ENCODE results near the gene KCNMA1.

KCNMA1 gene

GRCh38 chr10:77021966-77022490 lies 615.6 kb downstream of the KCNMA1 start:
- DNase-seq (ENCODE audit: low read depth in 2 of 2): no peak

GRCh38 chr10:77020426-77021040 lies 617.1 kb downstream of the KCNMA1 start:
- DNase-seq (ENCODE audit: low read depth in 2 of 2): no peak

- no peak for DNase-seq (ENCODE audit: low read depth in 2 of 2)
These were observed 620.8 kb downstream of the KCNMA1 start for GRCh38 chr10:77016855-77017254.

- DNase-seq (ENCODE audit: low read depth in 2 of 2): no peak
These were observed 621.3 kb downstream of the KCNMA1 start for GRCh38 chr10:77016278-77016815.

- no peak for DNase-seq (ENCODE audit: low read depth in 2 of 2)
These were observed 622.2 kb downstream of the KCNMA1 start for GRCh38 chr10:77015360-77015759.

GRCh38 chr10:77012812-77013500 lies 624.7 kb downstream of the KCNMA1 start:
- no peak for DNase-seq (ENCODE audit: low read depth in 2 of 2)

- DNase-seq (ENCODE audit: low read depth in 2 of 2): no peak
These were observed 625.5 kb downstream of the KCNMA1 start for GRCh38 chr10:77011874-77012811.

GRCh38 chr10:77010430-77010829 lies 627.2 kb downstream of the KCNMA1 start:
- DNase-seq (ENCODE audit: low read depth in 2 of 2): no peak

- no peak for DNase-seq (ENCODE audit: low read depth in 2 of 2)
These were observed 629.8 kb downstream of the KCNMA1 start for GRCh38 chr10:77007834-77008233.

GRCh38 chr10:77006836-77007511 lies 630.6 kb downstream of the KCNMA1 start:
- no peak for DNase-seq (ENCODE audit: low read depth in 2 of 2)

- DNase-seq (ENCODE audit: low read depth in 2 of 2): no peak
These were observed 631.7 kb downstream of the KCNMA1 start for GRCh38 chr10:77005871-77006270.

- no peak for DNase-seq (ENCODE audit: low read depth in 2 of 2)
These were observed 632.6 kb downstream of the KCNMA1 start for GRCh38 chr10:77004917-77005564.

- no peak for DNase-seq (ENCODE audit: low read depth in 2 of 2)
These were observed 634.7 kb downstream of the KCNMA1 start for GRCh38 chr10:77002872-77003271.

- no peak for DNase-seq (ENCODE audit: low read depth in 2 of 2)
These were observed 636.4 kb downstream of the KCNMA1 start for GRCh38 chr10:77001206-77001605.

GRCh38 chr10:76998451-76998850 lies 639.2 kb downstream of the KCNMA1 start:
- DNase-seq (ENCODE audit: low read depth in 2 of 2): no peak

GRCh38 chr10:76997631-76998030 lies 640.0 kb downstream of the KCNMA1 start:
- DNase-seq (ENCODE audit: low read depth in 2 of 2): no peak

- DNase-seq (ENCODE audit: low read depth in 2 of 2): no peak
These were observed 642.6 kb downstream of the KCNMA1 start for GRCh38 chr10:76995023-76995422.

GRCh38 chr10:76993213-76993612 lies 644.4 kb downstream of the KCNMA1 start:
- no peak for DNase-seq (ENCODE audit: low read depth in 2 of 2)

- DNase-seq (ENCODE audit: low read depth in 2 of 2): no peak
These were observed 645.1 kb downstream of the KCNMA1 start for GRCh38 chr10:76992467-76992866.

- no peak for DNase-seq (ENCODE audit: low read depth in 2 of 2)
These were observed 646.0 kb downstream of the KCNMA1 start for GRCh38 chr10:76991621-76992020.

GRCh38 chr10:76990561-76990960 lies 647.0 kb downstream of the KCNMA1 start:
- DNase-seq (ENCODE audit: low read depth in 2 of 2): no peak
